Upper lobe of right lung (tissue), 1 donor: Measurements from ENCODE around the gene OSBPL8. TPM values are rescaled to one million over a fixed set of nuclear protein-coding genes. Genes with fewer than 3 reads are reported as not detected.
"Not testable (repeated sequence)": the region's sequence is repeated elsewhere in the genome, so short reads cannot be mapped to it uniquely, and the experiment has no call there.

ENCODE experiments used
- ATAC-seq: fragments of 200-7000 bp; cut with Tn5 transposase; one replicate; pipeline ENCODE4 v1.9.1; 2020; ENCODE audit warnings: mild to moderate bottlenecking, moderate library complexity
- DNase-seq: peaks from one replicate; pipeline ENCODE4 v3.0.0-alpha.2; 2020
- H3K27ac ChIP-seq: fragments of 200-600 bp; one replicate; pipeline ENCODE4 v1.8.0; 2022
- H3K27me3 ChIP-seq: fragments of 200-600 bp; one replicate; pipeline ENCODE4 v1.8.0; 2022; ENCODE audit warnings: mild to moderate bottlenecking
- H3K36me3 ChIP-seq: fragments of 200-600 bp; one replicate; pipeline ENCODE4 v1.8.0; 2022
- H3K4me1 ChIP-seq: fragments of 200-600 bp; one replicate; pipeline ENCODE4 v1.8.0; 2022
- H3K4me3 ChIP-seq: fragments of 200-600 bp; one replicate; pipeline ENCODE4 v1.8.0; 2022; ENCODE audit warnings: mild to moderate bottlenecking
- H3K9me3 ChIP-seq: fragments of 200-600 bp; one replicate; pipeline ENCODE4 v1.8.0; 2022
- intact Hi-C: fragments of 100-400 bp; cut with DNase I; formaldehyde crosslinking; loops from one replicate; pipeline ENCODE4 v1.11.0; 2022
- total RNA-seq: library from RNA; stranded (reverse); fragmentation: NEBNext Ultra II Directional; extraction: Animal tissue kit (Norgen Biotek cat#: 25700); gene quantifications from one replicate; pipeline ENCODE4 v1.2.1, GENCODE V29; 2021
- TF ChIP-seq, protein P1 (sequence below): fragments of 200-600 bp; IDR thresholded peaks from one replicate; pipeline ENCODE4 v1.8.0; 2022; ENCODE audit warnings: antibody characterized with exemption
- donor health status: DM: no; HTN: yes; CAD: no; lungs with severe emphysema.

Gene OSBPL8
- total RNA-seq, 1 donor from 2014 or later, result 97.3 TPM

DNA sequence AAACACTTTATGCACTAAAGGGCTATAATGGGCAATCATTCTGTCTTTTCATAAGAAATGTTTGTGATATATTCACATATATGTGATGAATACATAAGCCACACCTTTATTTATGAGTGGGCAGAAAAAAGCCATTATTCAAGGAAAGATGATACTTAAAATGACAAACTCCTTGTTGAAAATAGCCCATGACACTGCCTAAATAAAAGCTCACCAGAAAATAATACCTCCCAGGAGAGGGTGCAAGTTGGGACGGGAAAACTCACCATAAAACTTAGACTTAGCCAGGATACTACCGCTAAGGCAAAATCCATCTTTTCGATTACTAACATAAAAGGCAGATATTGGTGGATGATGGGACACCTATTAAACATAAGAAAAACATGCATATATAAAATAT, 175.6 kb downstream of the OSBPL8 start:
- intact Hi-C loops, result no loop called here
- TF ChIP-seq, protein P1, sequence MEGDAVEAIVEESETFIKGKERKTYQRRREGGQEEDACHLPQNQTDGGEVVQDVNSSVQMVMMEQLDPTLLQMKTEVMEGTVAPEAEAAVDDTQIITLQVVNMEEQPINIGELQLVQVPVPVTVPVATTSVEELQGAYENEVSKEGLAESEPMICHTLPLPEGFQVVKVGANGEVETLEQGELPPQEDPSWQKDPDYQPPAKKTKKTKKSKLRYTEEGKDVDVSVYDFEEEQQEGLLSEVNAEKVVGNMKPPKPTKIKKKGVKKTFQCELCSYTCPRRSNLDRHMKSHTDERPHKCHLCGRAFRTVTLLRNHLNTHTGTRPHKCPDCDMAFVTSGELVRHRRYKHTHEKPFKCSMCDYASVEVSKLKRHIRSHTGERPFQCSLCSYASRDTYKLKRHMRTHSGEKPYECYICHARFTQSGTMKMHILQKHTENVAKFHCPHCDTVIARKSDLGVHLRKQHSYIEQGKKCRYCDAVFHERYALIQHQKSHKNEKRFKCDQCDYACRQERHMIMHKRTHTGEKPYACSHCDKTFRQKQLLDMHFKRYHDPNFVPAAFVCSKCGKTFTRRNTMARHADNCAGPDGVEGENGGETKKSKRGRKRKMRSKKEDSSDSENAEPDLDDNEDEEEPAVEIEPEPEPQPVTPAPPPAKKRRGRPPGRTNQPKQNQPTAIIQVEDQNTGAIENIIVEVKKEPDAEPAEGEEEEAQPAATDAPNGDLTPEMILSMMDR, result no peak
- Histone ChIP-seq H3K27ac (no peak overlapping the region), H3K36me3 (peaks cover 60% of the 10 kb centered on the region), H3K4me1 (no peaks in the 10 kb centered on the region), H3K4me3 (no peak overlapping the region), H3K27me3 (no peaks in the 10 kb centered on the region), H3K9me3 (no peaks in the 10 kb centered on the region)
- ATAC-seq (no peak), DNase-seq (no peak)

DNA sequence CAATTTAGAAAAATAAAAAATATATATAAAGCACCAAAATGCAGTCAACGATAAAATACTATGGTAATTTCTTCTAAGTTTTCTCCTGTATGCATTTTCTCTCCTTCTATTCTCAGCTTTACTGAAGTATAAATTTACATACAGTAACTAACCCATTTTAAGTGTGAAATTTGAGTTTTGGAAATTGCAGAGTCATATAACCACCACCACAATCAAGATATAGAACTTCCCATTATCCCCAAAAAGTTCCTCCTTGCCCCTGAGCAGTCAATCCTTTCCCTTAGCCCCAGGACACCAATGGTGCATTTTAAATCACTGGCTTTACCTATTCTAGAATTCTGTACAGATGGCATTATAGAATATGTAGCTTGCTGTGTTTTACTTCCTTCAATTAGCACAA, 180.3 kb downstream of the OSBPL8 start:
- Histone ChIP-seq H3K4me1 (no peaks in the 10 kb centered on the region), H3K4me3 (no peak overlapping the region), H3K36me3 (peaks cover 64% of the 10 kb centered on the region), H3K27me3 (no peaks in the 10 kb centered on the region), H3K9me3 (no peaks in the 10 kb centered on the region), H3K27ac (no peak overlapping the region)
- TF ChIP-seq, protein P1, result no peak
- DNase-seq (no peak), ATAC-seq (no peak)
- intact Hi-C loops, result no loop called here

DNA sequence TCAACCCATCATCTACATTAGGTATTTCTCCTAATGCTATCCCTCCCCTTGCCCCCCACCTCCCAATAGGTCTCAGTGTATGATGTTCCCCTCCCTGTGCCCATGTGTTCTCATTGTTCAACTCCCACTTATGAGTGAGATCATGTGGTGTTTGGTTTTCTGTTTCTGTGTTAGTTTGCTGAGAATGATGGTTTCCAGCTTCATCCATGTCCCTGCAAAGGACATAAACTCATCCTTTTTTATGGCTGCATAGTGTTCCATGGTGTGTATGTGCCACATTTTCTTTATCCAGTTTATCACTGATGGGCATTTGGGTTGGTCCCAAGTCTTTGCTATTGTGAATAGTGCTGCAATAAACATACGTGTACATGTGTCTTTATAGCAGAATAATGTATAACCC, 182.7 kb downstream of the OSBPL8 start:
- peaks cover 64% of the 10 kb centered on the region for H3K36me3 ChIP-seq
- DNase-seq, ATAC-seq, H3K27me3 ChIP-seq, H3K4me3 ChIP-seq, H3K9me3 ChIP-seq, H3K4me1 ChIP-seq, intact Hi-C loops, H3K27ac ChIP-seq: not testable (repeated sequence)

DNA sequence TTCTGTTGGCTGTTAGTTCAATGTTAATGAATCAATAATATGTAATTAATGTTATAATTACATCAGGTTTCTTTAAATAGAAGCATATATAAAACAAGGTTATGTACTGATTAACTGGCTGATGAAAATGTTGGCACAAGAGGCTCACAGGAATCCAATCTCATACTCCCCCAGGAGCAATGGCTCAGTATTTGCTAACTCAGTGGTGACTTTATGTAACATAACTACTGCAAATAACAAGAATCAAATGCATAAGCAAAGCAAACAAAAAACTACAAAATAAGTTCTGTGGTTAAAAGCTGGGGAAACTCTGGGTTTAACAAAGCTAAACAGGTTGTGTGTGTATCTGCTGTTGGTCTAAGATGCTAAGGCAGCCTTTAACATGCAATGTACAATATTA, 183.6 kb downstream of the OSBPL8 start:
- Histone ChIP-seq H3K36me3 (peaks cover 65% of the 10 kb centered on the region), H3K4me3 (no peak overlapping the region), H3K4me1 (no peaks in the 10 kb centered on the region), H3K27me3 (no peaks in the 10 kb centered on the region), H3K27ac (no peak overlapping the region), H3K9me3 (no peaks in the 10 kb centered on the region)
- DNase-seq (no peak), ATAC-seq (no peak)
- intact Hi-C loops, result no loop called here
- TF ChIP-seq, protein P1, result no peak

DNA sequence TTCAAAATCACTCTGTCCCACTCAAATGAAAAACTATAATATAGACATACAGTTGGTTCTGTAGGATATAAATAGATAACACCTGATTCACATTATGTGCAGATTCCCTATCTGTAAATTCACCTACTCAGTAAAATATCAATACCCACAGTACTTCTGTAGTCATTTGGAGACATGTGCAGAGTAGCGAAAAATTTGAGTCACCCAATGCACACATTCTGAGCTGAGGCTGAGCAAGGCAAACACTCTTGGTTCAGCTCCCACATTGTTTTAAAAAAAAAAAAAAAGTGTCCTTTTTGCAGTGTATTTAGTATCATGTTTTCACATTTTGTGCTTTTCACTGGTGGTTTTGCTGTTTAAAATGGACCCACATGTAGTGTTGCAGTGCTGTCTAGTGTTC, 184.1 kb downstream of the OSBPL8 start:
- ATAC-seq, result no peak
- intact Hi-C loops, result no loop called here

DNA sequence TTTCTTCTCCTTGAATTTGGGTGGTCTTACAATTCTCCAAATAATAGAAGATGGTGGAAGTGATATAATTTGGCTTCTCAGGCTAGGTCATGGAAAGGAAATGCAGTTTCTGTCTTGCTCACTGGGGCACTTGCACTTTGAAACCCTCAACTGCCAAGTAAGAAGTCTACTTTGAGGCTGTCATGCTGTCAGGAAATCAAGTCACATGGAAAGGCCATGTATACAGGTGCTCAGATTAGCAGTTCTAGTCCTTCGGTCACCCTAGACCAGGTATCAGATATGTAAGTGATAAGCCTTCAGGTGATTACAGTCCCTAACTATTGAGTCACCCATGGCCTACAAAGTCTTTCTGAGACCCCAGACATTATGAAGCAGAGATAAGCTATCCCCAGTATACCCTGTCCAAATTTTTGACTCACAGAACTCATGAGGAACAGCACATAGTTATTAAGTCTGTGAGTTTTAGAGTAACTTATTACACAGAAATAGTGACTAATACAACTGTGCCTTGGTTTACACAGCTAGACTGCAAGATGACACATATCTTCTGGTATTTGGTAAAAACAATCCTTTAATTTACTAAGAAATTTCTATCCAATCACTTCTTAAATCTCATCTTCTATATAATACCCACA, 185.1 kb downstream of the OSBPL8 start:
- Histone ChIP-seq H3K27ac (no peak overlapping the region), H3K4me1 (no peaks in the 10 kb centered on the region), H3K27me3 (no peaks in the 10 kb centered on the region), H3K36me3 (peaks cover 79% of the 10 kb centered on the region), H3K4me3 (no peak overlapping the region), H3K9me3 (no peaks in the 10 kb centered on the region)
- ATAC-seq, result no peak
- DNase-seq, result no peak
- intact Hi-C loops, result no loop called here
- TF ChIP-seq, protein P1, result no peak

More for the DNA sequence above, 184.1 kb downstream of the OSBPL8 start:
- H3K4me1 ChIP-seq, result no peaks in the 10 kb centered on the region
- H3K9me3 ChIP-seq, result no peaks in the 10 kb centered on the region
- H3K27ac ChIP-seq, result no peak overlapping the region
- TF ChIP-seq, protein P1, result no peak
- H3K4me3 ChIP-seq, result no peak overlapping the region
- H3K27me3 ChIP-seq, result no peaks in the 10 kb centered on the region
- DNase-seq, result no peak
- peaks cover 70% of the 10 kb centered on the region for H3K36me3 ChIP-seq
